WERI-Rb-1 (cell line): ENCODE results near the gene ECSIT.

Experiments
- DNase-seq: peaks from one replicate; pipeline ENCODE4 v3.0.0-alpha.2; 2020
- H3K27ac ChIP-seq: fragments of 250-450 bp; sonication (Bioruptor Pico); 2 replicates; pipeline ENCODE4 v1.5.1; 2020; ENCODE audit warnings: mild to moderate bottlenecking, moderate library complexity
- H3K27me3 ChIP-seq: fragments of 250-450 bp; sonication (Bioruptor Pico); 2 replicates; pipeline ENCODE4 v1.5.1; 2021; ENCODE audit warnings: mild to moderate bottlenecking, low read depth, moderate library complexity; ENCODE audit not compliant: insufficient read depth, severe bottlenecking
- H3K36me3 ChIP-seq: fragments of 250-450 bp; sonication (Bioruptor Pico); 2 replicates; pipeline ENCODE4 v1.5.1; 2020; ENCODE audit warnings: mild to moderate bottlenecking, moderate library complexity
- H3K4me3 ChIP-seq: 2 replicates; pipeline ENCODE4 v1.5.1; 2011; ENCODE audit warnings: low read depth, mild to moderate bottlenecking, control low read depth, low read length
- H3K9me3 ChIP-seq: fragments of 250-450 bp; sonication (Bioruptor Pico); 2 replicates; pipeline ENCODE4 v1.5.1; 2021; ENCODE audit warnings: mild to moderate bottlenecking, moderate library complexity; ENCODE audit not compliant: severe bottlenecking
- TF ChIP-seq, protein P1 (sequence below): IDR thresholded peaks from 2 replicates; pipeline ENCODE4 v1.5.1; 2011; ENCODE audit warnings: low read depth, mild to moderate bottlenecking, control low read depth, inconsistent platforms, low read length

ECSIT gene

DNA sequence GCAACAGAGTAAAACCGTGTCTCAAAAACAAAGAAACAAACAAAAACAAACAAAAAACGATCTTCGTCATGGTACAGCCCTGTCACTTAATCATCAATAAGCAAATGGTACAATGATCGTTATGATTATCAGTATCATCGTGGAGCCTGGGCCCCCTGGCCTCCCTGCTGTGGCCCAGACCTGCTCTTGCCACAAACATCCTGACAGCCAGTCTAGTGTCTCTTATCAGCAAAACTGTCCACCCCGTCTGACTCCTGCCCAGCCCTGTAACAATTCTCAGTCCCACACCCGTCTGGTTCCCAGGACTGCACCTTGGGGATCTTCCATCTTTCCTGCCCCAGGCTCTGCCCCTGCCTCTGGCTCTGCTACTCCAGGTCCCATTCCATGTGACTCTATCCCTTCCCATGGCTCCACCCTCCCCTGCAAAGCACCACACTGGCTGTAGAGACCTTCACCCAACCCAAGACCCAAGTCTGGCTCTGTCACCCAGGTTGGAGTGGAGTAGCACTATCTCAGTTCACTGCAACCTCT is 29.0 kb downstream of the ECSIT start:
- no peaks in the 10 kb centered on the region for H3K27me3 ChIP-seq

DNA sequence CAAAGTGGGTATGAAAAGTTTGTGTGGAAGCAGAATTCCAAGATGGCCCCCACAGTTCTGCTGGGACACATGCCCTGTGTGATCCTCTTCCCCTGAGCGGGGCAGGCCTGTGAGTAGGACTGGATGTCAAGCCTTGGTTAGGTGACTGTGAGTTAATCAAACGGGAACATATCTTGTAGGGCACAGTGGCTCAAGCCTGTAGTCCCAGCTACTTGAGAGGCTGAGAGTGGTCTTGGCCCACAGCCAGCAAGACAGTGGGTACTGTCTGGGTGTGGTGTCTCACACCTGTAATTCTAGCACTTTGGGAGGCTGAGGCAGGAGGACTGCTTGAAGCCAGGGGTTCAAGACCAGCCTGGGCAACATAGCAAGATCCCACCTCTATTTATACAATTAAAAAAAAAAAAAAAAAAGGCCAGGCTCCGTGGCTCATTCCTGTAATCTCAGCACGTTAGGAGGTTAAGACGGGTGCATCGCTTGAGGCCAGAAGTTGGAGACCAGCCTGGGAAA is 29.7 kb downstream of the ECSIT start:
- peaks cover 5% of the 10 kb centered on the region for H3K36me3 ChIP-seq
- no peak overlapping the region for H3K27ac ChIP-seq
- TF ChIP-seq, protein P1, sequence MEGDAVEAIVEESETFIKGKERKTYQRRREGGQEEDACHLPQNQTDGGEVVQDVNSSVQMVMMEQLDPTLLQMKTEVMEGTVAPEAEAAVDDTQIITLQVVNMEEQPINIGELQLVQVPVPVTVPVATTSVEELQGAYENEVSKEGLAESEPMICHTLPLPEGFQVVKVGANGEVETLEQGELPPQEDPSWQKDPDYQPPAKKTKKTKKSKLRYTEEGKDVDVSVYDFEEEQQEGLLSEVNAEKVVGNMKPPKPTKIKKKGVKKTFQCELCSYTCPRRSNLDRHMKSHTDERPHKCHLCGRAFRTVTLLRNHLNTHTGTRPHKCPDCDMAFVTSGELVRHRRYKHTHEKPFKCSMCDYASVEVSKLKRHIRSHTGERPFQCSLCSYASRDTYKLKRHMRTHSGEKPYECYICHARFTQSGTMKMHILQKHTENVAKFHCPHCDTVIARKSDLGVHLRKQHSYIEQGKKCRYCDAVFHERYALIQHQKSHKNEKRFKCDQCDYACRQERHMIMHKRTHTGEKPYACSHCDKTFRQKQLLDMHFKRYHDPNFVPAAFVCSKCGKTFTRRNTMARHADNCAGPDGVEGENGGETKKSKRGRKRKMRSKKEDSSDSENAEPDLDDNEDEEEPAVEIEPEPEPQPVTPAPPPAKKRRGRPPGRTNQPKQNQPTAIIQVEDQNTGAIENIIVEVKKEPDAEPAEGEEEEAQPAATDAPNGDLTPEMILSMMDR: no peak
- H3K27me3 ChIP-seq: no peaks in the 10 kb centered on the region
- H3K9me3 ChIP-seq: no peaks in the 10 kb centered on the region
- H3K4me3 ChIP-seq: no peak overlapping the region
- no peak for DNase-seq

More for the DNA sequence above, 29.0 kb downstream of the ECSIT start:
- Histone ChIP-seq H3K9me3 (no peaks in the 10 kb centered on the region), H3K4me3 (no peak overlapping the region), H3K27ac (no peak overlapping the region), H3K36me3 (peaks cover 2% of the 10 kb centered on the region)
- TF ChIP-seq, protein P1: no peak
- no peak for DNase-seq

- Histone ChIP-seq H3K27me3 (no peaks in the 10 kb centered on the region), H3K9me3 (no peaks in the 10 kb centered on the region), H3K36me3 (peaks cover 9% of the 10 kb centered on the region), H3K4me3 (no peak overlapping the region), H3K27ac (no peak overlapping the region)
- TF ChIP-seq, protein P1: peak; percentile 87
- peak; percentile 83 for DNase-seq
Measured at GRCh38 chr19:11496391-11497163, 32.4 kb downstream of the ECSIT start.

- no peaks in the 10 kb centered on the region for H3K9me3 ChIP-seq
- TF ChIP-seq, protein P1: no peak
- H3K27ac ChIP-seq: no peak overlapping the region
- peaks cover 9% of the 10 kb centered on the region for H3K36me3 ChIP-seq
- DNase-seq: no peak
- no peaks in the 10 kb centered on the region for H3K27me3 ChIP-seq
- H3K4me3 ChIP-seq: no peak overlapping the region
Measured at GRCh38 chr19:11495885-11496284, 33.0 kb downstream of the ECSIT start.

DNA sequence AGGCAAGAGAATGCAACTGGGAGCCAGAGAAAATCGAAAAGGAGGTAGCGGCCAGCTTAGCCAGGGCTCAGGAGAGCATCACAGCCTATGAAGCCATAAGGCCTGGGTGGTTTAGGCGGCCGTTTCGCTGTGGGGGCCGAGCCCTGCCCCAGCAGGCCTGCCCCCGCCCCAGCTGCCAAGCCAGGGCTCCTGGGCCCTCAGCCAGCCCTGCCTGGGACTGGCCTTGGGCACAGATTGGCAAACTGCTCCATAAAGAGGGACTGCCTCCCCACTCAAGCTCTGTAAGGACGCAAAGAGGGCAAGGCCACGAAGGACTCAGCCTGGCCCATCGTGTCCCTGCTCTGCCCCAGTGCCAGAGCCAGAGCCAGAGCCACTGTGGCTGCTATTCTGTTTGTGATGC is 33.5 kb downstream of the ECSIT start:
- Histone ChIP-seq H3K4me3 (no peak overlapping the region), H3K27me3 (no peaks in the 10 kb centered on the region)
- DNase-seq: no peak

More for the DNA sequence above, 33.5 kb downstream of the ECSIT start:
- peaks cover 9% of the 10 kb centered on the region for H3K36me3 ChIP-seq
- H3K27ac ChIP-seq: no peak overlapping the region
- TF ChIP-seq, protein P1: no peak
- no peaks in the 10 kb centered on the region for H3K9me3 ChIP-seq
